ENCODE results near the gene ZNF90. TPM values are rescaled to one million over a fixed set of nuclear protein-coding genes. Genes with fewer than 3 reads are reported as not detected.

The ZNF90 gene
- total and polyA plus RNA-seq, 2 of the 8 experiments (the other 6 are each of a cell fraction or from before 2014, with no cell fraction given), result 41.2 to 114 TPM

DNA sequence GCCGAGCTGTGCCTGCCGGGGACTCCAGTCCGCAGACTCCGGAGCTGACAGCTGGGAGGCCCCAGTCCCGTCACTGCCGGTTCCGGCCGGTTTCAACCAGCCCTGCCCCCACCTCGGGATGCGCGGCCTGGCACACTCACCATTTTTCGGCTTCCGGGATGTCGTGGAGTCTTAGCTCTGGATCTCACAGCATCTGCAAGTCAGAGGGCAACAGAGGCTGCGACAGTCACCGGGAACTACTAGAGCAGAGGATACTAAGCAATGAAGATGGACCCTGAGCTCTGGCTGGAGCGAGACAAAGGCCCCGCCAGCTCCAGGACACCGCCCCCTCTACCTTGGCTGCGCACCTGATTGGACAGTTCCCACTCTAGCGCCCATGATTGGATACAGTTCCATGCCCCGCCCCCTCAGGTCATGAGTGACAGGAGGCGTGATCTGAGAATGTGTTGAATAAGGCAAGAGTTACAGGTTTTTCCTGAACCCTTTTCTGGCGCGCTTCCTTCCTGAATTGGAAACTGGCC, 38.5 kb upstream of the ZNF90 start, which contains the start of gene ZNF682:
TSS of gene ZNF682 (minus strand) at position 303 of the 521 bp plus-strand sequence. CDS start at position 143, 160 bp downstream.
- ChIA-PET POLR2A (ENCODE audit: partially characterized antibody) (interaction anchor here (0.6 to 3.4 kb wide), 26 partner anchors 9 to 414 kb away, joined by 3 to 46 read pairs (median 4); partner anchors contain the start of genes ZNF90 and ZNF93), CTCF (ENCODE audit: partially characterized antibody) (interaction anchor here (0.6 to 2.0 kb wide), 7 partner anchors 9 to 1455 kb away, joined by 3 to 10 read pairs (median 3); partner anchors contain the start of gene ZNF90)
- Histone ChIP-seq H3K36me3 (ENCODE audit: control insufficient read depth in 2 of 4, insufficient read depth in 4 of 4, low read length in 3 of 4) (no peaks in the 10 kb centered on the region), H3K9me3 (ENCODE audit: insufficient read depth in 2 of 2, low read depth in 1 of 2, low read length in 1 of 2) (peaks cover 0 to 2% of the 10 kb centered on the region in 2 experiments; a peak in 1 of 4 replicates), H2BK20ac (ENCODE audit: low read length) (no peak within 1 kb of the TSS), H2AK5ac (ENCODE audit: low read depth, low read length) (peak within 1 kb of the TSS; percentile 96; the same call in 1 of the 2 replicates), H3K27ac (ENCODE audit: low read depth, low read length) (peak within 1 kb of the TSS; percentile 95), H3K9ac (replicated peaks in 1 of 4; ENCODE audit: extremely low read depth in 1 of 4, low read depth in 3 of 4, low read length in 3 of 4) (peak within 1 kb of the TSS; percentile 93 to 100 (median 94)), H2BK12ac (ENCODE audit: low read depth, low read length) (peak within 1 kb of the TSS; percentile 82), H2BK15ac (ENCODE audit: low read length) (0 out of 2 replicates have a peak within 1 kb of the TSS, but pooled peaks have one; percentile 40), H3K79me1 (ENCODE audit: low read depth, low read length) (no peaks in the 10 kb centered on the region; the same call in 1 of the 2 replicates), H3K4me1 (replicated peaks in 1 of 4; ENCODE audit: control insufficient read depth in 3 of 4, insufficient read depth in 4 of 4, low read length in 3 of 4) (peaks cover 2 to 7% (median 6%) of the 10 kb centered on the region in 4 experiments; a peak in 3 of 7 replicates), H3K23me2 (ENCODE audit: low read depth, low read length) (peaks cover 4% of the 10 kb centered on the region; the same call in 1 of the 2 replicates), H2AFZ (ENCODE audit: low read length) (peak within 1 kb of the TSS; percentile 66; the same call in 1 of the 2 replicates), H2BK5ac (ENCODE audit: low read depth, low read length) (peak within 1 kb of the TSS; percentile 95), H3K27me3 (replicated peaks in 1 of 4; ENCODE audit: control insufficient read depth in 3 of 4, extremely low read depth in 1 of 4, insufficient read depth in 3 of 4, low read length in 3 of 4) (no peaks in the 10 kb centered on the region), H3K23ac (ENCODE audit: insufficient read length) (no peak within 1 kb of the TSS), H4K91ac (replicated peaks; ENCODE audit: insufficient read length, low read length) (peak within 1 kb of the TSS; percentile 73), H4K5ac (ENCODE audit: insufficient read length, low read depth, low read length) (peak within 1 kb of the TSS; percentile 91), H3K79me2 (ENCODE audit: control insufficient read depth in 1 of 2, insufficient read depth in 2 of 2, low read length in 2 of 2) (peaks cover 0 to 29% of the 10 kb centered on the region in 2 experiments; a peak in 3 of 4 replicates), H3K18ac (ENCODE audit: extremely low read depth, low read length) (no peak within 1 kb of the TSS; the same call in 1 of the 2 replicates), H4K8ac (ENCODE audit: extremely low read depth, insufficient read depth, low read length) (peak within 1 kb of the TSS; percentile 100), H3K4me3 (ENCODE audit: extremely low read depth in 1 of 4, insufficient read depth in 2 of 4, low read depth in 3 of 4, low read length in 4 of 4) (peak within 1 kb of the TSS; percentile 76 to 95 (median 89)), H3K14ac (ENCODE audit: insufficient read length) (no peak within 1 kb of the TSS), H4K20me1 (replicated peaks in 1 of 2; ENCODE audit: control insufficient read depth in 1 of 2, insufficient read depth in 2 of 2, low read length in 2 of 2) (no peaks in the 10 kb centered on the region), H3K56ac (replicated peaks; ENCODE audit: insufficient read length, low read depth, low read length) (peak within 1 kb of the TSS; percentile 90), H3K4me2 (ENCODE audit: insufficient read depth in 1 of 2, low read depth in 2 of 2, low read length in 2 of 2) (peak within 1 kb of the TSS; percentile 56 to 70), H2BK120ac (replicated peaks; ENCODE audit: low read depth, low read length) (no peak within 1 kb of the TSS), H3K4ac (replicated peaks; ENCODE audit: insufficient read length, low read depth, low read length) (no peak within 1 kb of the TSS)
- DNase-seq (ENCODE audit: low read depth in 1 of 2, low spot score in 2 of 2), result peak; percentile 93 to 98
- WGBS, 2 experiments (ENCODE audit: extremely low coverage in 1 of 2, insufficient coverage in 1 of 2, insufficient read length in 1 of 2, insufficient replicate concordance in 2 of 2, low coverage in 1 of 2, low lambda C conversion rate in 2 of 2, missing lambda C conversion rate in 1 of 2), result 4% methylated on average over 24 of the region's 25 CpGs; no CpG with 5 or more reads in 1 of the 2 experiments
- peak; percentile 89 for FAIRE-seq
- TF ChIP-seq PHF8 (conservative IDR thresholded peaks at IDR 0.05; ENCODE audit: low read depth, low read length) (peak; percentile 96), SUZ12 (IDR thresholded peaks at IDR 0.05; ENCODE audit: low read length) (no peak), SP1 (IDR thresholded peaks at IDR 0.05; ENCODE audit: low read depth, low read length) (peak; percentile 96), TAF7 (optimal IDR thresholded peaks at IDR 0.05; ENCODE audit: borderline replicate concordance, low read depth, low read length) (peak; percentile 91), EZH2 (IDR thresholded peaks at IDR 0.05; ENCODE audit: low read depth, low read length, severe bottlenecking) (no peak), POLR2A (IDR thresholded peaks at IDR 0.05; ENCODE audit: control extremely low read depth in 1 of 2, low read depth in 2 of 2, low read length in 2 of 2) (peak; percentile 75 to 97), SIX5 (IDR thresholded peaks at IDR 0.05; ENCODE audit: low read depth, low read length) (no peak)
- TF ChIP-seq, protein P1, sequence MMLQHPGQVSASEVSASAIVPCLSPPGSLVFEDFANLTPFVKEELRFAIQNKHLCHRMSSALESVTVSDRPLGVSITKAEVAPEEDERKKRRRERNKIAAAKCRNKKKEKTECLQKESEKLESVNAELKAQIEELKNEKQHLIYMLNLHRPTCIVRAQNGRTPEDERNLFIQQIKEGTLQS (IDR thresholded peaks at IDR 0.05; ENCODE audit: insufficient read depth, low read depth, low read length), result no peak
